ENCODE data around the gene BCR.

- TF ChIP-seq CTCF (IDR thresholded peaks at IDR 0.05), result no peak
- TF ChIP-seq POLR2AphosphoS5 (IDR thresholded peaks at IDR 0.05), result no peak
- no peak for TF ChIP-seq POLR2A (IDR thresholded peaks at IDR 0.05)
These were observed 104.3 kb downstream of the BCR start for GRCh38 chr22:23284504-23285033.
